ENCODE results near the gene NTMT1.

Gene NTMT1

GRCh38 chr9:129673602-129674001, 47.6 kb downstream of the NTMT1 start:
- no peak for TF ChIP-seq CTCF (IDR thresholded peaks at IDR 0.05; ENCODE audit: low read depth, low read length)
- H3K4me3 ChIP-seq (replicated peaks in 1 of 2; ENCODE audit: low read depth in 2 of 2, low read length in 2 of 2), result no peak overlapping the region
- no peak for DNase-seq (ENCODE audit: low read depth in 2 of 2)

GRCh38 chr9:129674229-129674628, 48.3 kb downstream of the NTMT1 start:
- no peak for DNase-seq (ENCODE audit: low read depth in 2 of 2)
- TF ChIP-seq CTCF (IDR thresholded peaks at IDR 0.05; ENCODE audit: low read depth, low read length), result no peak
- H3K4me3 ChIP-seq (replicated peaks in 1 of 2; ENCODE audit: low read depth in 2 of 2, low read length in 2 of 2), result no peak overlapping the region

- no peak for TF ChIP-seq CTCF (IDR thresholded peaks at IDR 0.05; ENCODE audit: low read depth, low read length)
- H3K4me3 ChIP-seq (replicated peaks in 1 of 2; ENCODE audit: low read depth in 2 of 2, low read length in 2 of 2), result no peak overlapping the region
- DNase-seq (ENCODE audit: low read depth in 2 of 2), result no peak
Measured at GRCh38 chr9:129675620-129676019, 49.7 kb downstream of the NTMT1 start.

- TF ChIP-seq CTCF (IDR thresholded peaks at IDR 0.05; ENCODE audit: low read depth, low read length), result no peak
- H3K4me3 ChIP-seq (replicated peaks in 1 of 2; ENCODE audit: low read depth in 2 of 2, low read length in 2 of 2), result no peak overlapping the region
- DNase-seq (ENCODE audit: low read depth in 2 of 2), result no peak
Measured at GRCh38 chr9:129676287-129676686, 50.3 kb downstream of the NTMT1 start.

- H3K4me3 ChIP-seq (replicated peaks in 1 of 2; ENCODE audit: low read depth in 2 of 2, low read length in 2 of 2), result no peak overlapping the region
- no peak for TF ChIP-seq CTCF (IDR thresholded peaks at IDR 0.05; ENCODE audit: low read depth, low read length)
- peak in 1 of 2 donors; percentile 53 for DNase-seq (ENCODE audit: low read depth in 2 of 2)
Measured at GRCh38 chr9:129676975-129677374, 51.0 kb downstream of the NTMT1 start.

GRCh38 chr9:129677456-129677855, 51.5 kb downstream of the NTMT1 start:
- no peak for TF ChIP-seq CTCF (IDR thresholded peaks at IDR 0.05; ENCODE audit: low read depth, low read length)
- no peak overlapping the region for H3K4me3 ChIP-seq (replicated peaks in 1 of 2; ENCODE audit: low read depth in 2 of 2, low read length in 2 of 2)
- DNase-seq (ENCODE audit: low read depth in 2 of 2), result no peak

DNA sequence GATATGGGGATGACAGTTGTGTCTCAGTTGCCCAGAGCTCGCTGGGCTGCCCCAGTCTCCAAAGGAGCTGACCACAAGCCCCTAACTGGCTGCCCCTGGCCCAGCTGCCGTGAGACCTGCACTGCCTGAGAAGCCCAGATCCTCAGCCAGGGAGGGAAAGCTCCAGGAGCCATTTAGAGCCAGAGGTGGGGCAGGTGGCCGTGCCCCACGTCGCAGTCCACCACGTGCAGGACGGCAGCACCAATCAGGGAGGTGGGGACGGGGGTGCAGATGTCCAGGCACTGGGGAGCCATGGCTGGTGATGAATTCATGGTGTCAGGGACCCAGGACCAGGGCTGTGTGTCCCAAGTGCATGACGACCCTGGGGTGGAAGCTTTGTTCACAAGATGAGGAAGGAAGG, 52.9 kb downstream of the NTMT1 start:
- no peak for DNase-seq (ENCODE audit: low read depth in 2 of 2)
- no peak for TF ChIP-seq CTCF (IDR thresholded peaks at IDR 0.05; ENCODE audit: low read depth, low read length)

More for the DNA sequence above, 52.9 kb downstream of the NTMT1 start:
- H3K4me3 ChIP-seq (replicated peaks in 1 of 2; ENCODE audit: low read depth in 2 of 2, low read length in 2 of 2), result no peak overlapping the region
